Measurements from ENCODE around the gene HDAC4.

GRCh38 chr2:239169311-239170048 is 231.3 kb downstream of the HDAC4 start:
- TF ChIP-seq, protein P1, sequence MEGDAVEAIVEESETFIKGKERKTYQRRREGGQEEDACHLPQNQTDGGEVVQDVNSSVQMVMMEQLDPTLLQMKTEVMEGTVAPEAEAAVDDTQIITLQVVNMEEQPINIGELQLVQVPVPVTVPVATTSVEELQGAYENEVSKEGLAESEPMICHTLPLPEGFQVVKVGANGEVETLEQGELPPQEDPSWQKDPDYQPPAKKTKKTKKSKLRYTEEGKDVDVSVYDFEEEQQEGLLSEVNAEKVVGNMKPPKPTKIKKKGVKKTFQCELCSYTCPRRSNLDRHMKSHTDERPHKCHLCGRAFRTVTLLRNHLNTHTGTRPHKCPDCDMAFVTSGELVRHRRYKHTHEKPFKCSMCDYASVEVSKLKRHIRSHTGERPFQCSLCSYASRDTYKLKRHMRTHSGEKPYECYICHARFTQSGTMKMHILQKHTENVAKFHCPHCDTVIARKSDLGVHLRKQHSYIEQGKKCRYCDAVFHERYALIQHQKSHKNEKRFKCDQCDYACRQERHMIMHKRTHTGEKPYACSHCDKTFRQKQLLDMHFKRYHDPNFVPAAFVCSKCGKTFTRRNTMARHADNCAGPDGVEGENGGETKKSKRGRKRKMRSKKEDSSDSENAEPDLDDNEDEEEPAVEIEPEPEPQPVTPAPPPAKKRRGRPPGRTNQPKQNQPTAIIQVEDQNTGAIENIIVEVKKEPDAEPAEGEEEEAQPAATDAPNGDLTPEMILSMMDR (IDR thresholded peaks at IDR 0.05; ENCODE audit: insufficient read depth, low read depth, low read length), result no peak
- TF ChIP-seq EZH2 (IDR thresholded peaks at IDR 0.05; ENCODE audit: insufficient read depth, low read length), result no peak
